ENCODE data around the gene C15orf61. TPM values are rescaled to one million over a fixed set of nuclear protein-coding genes. Genes with fewer than 3 reads are reported as not detected.

Gene C15orf61
- polyA plus RNA-seq, 1 donor from 2014 or later: 20.6 TPM

GRCh38 chr15:67504796-67505195 lies 16.1 kb upstream of the C15orf61 start:
- H3K36me3 ChIP-seq (ENCODE audit: insufficient read depth, low read length): no peaks in the 10 kb centered on the region
- no peaks in the 10 kb centered on the region for H3K79me2 ChIP-seq (replicated peaks; ENCODE audit: insufficient read depth, low read length)
- no peak overlapping the region for H3K9ac ChIP-seq (ENCODE audit: low read length)
- H3K27me3 ChIP-seq (ENCODE audit: insufficient read depth, low read depth, low read length): peaks cover 15% of the 10 kb centered on the region
- H3K4me2 ChIP-seq (ENCODE audit: low read length): no peak overlapping the region
- H3K9me2 ChIP-seq (ENCODE audit: insufficient read depth, low read length): no peaks in the 10 kb centered on the region
- H4K20me1 ChIP-seq (ENCODE audit: insufficient read depth): no peaks in the 10 kb centered on the region
- H3K9me3 ChIP-seq (ENCODE audit: low read length): no peaks in the 10 kb centered on the region
- no peaks in the 10 kb centered on the region for H3F3A ChIP-seq (ENCODE audit: insufficient read depth, low read length, poor library complexity, severe bottlenecking)
- H3K4me3 ChIP-seq (ENCODE audit: low read length): no peak overlapping the region
- H3K27ac ChIP-seq (ENCODE audit: low read length): no peak overlapping the region
- H2AFZ ChIP-seq (ENCODE audit: low read depth, low read length): no peak overlapping the region
- no peak for TF ChIP-seq CTCF (IDR thresholded peaks at IDR 0.05; ENCODE audit: poor library complexity, severe bottlenecking)
- no peak for TF ChIP-seq EZH2 (IDR thresholded peaks at IDR 0.05; ENCODE audit: borderline replicate concordance, insufficient read depth, low read length, poor library complexity, severe bottlenecking)
- no peak for TF ChIP-seq POLR2AphosphoS5 (IDR thresholded peaks at IDR 0.05)
- no peak for TF ChIP-seq RAD21 (conservative IDR thresholded peaks at IDR 0.05)
- no peak for TF ChIP-seq EP300 (conservative IDR thresholded peaks at IDR 0.05; ENCODE audit: poor library complexity, severe bottlenecking)
- TF ChIP-seq SMC3 (conservative IDR thresholded peaks at IDR 0.05; ENCODE audit: poor library complexity): no peak
- TF ChIP-seq TAF1 (IDR thresholded peaks at IDR 0.05; ENCODE audit: low read depth): no peak
- TF ChIP-seq MXI1 (conservative IDR thresholded peaks at IDR 0.05; ENCODE audit: poor library complexity, severe bottlenecking): no peak
- TF ChIP-seq REST (IDR thresholded peaks at IDR 0.05; ENCODE audit: borderline replicate concordance): no peak

GRCh38 chr15:67505675-67506572 lies 15.0 kb upstream of the C15orf61 start:
- no peak for TF ChIP-seq RAD21 (conservative IDR thresholded peaks at IDR 0.05)
- Histone ChIP-seq H2AFZ (ENCODE audit: low read depth, low read length) (no peak overlapping the region), H3K9me3 (ENCODE audit: low read length) (no peaks in the 10 kb centered on the region), H3K27me3 (ENCODE audit: insufficient read depth, low read depth, low read length) (peaks cover 8% of the 10 kb centered on the region), H3K4me3 (ENCODE audit: low read length) (no peak overlapping the region), H3K79me2 (replicated peaks; ENCODE audit: insufficient read depth, low read length) (no peaks in the 10 kb centered on the region), H3K9ac (ENCODE audit: low read length) (no peak overlapping the region), H3F3A (ENCODE audit: insufficient read depth, low read length, poor library complexity, severe bottlenecking) (no peaks in the 10 kb centered on the region), H3K9me2 (ENCODE audit: insufficient read depth, low read length) (no peaks in the 10 kb centered on the region), H3K36me3 (ENCODE audit: insufficient read depth, low read length) (no peaks in the 10 kb centered on the region), H3K27ac (ENCODE audit: low read length) (no peak overlapping the region), H4K20me1 (ENCODE audit: insufficient read depth) (no peaks in the 10 kb centered on the region), H3K4me2 (ENCODE audit: low read length) (no peak overlapping the region)

Data from neural cell (in vitro differentiated cells).